GM19240 (cell line): ENCODE results near the gene FADS1.

Experiments
- DNase-seq: peaks from one replicate; pipeline ENCODE4 v3.0.0; 2011; ENCODE audit warnings: low spot score; ENCODE audit not compliant: insufficient read length

FADS1 gene

DNA sequence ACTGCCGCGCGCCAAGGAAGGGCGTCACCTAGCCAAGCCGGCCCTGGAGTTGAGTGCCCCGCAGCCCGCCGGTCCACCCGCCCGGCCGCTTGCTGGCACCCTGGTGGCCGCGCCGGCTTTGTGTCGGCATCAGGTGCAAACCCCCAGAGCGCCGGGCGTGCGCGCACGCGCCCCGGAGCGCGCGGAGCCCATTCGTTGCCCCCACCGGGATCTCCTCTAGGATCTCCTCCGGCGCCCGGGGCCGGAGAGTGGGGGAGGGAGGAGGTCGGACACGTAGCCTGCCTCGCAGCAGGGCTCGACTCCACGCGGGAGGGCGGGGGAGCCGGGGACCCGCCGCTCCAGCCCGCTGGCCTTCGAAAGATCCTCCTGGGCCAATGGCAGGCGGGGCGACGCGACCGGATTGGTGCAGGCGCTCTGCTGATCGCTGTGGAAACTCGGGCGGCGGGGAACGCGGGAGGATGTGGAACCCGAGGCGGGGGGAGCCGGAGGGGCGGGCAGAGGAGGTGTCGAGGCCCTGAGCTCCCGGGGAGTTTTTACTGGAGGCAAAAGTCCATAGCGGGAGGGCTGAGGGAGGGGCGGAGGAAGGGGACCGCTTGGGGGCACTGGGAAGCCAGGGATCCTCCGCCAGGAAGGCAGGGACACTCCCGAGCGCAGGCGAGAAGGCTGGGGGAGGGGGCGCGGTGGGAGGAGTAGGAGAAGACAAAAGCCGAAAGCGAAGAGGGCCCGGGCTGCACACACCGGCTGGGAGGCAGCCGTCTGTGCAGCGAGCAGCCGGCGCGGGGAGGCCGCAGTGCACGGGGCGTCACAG, 11.0 kb upstream of the FADS1 start, which contains the start of gene FADS2:
FADS2 (plus strand) TSS at position 730 of the 808 bp plus-strand sequence. CDS start 91 bp downstream, outside the sequence.
- DNase-seq = no peak

DNA sequence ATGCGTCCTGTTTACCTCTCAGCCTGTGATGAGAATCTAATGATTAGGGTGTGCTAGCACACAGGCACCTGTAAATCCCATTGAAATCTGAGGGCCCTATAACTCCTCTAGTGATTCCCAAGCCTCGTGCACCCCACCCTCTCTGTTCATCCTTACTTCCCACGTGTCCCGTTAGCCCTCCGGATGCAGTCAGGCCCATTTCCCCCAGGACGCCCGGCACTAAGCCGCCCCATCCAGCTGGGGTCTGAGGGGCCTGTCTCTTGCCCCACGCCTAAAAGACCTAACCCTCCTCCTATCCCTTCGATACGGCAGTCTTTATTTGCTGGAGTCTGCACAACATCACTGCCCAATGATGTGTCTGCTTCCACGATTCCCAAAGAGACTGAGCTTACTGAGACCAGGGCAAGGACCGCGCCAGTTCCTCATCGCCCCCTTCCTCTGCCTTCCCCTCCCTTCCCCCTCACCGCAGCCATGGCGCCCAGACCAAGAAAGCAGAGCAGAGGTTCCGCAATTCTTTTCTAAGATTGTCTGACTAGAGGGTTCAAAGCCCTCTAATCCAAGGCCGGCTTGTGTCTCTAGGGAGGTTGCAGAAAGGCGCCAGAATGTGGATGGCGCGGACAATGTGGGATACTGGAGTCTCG, 10.2 kb upstream of the FADS1 start:
- no peak for DNase-seq

- DNase-seq = no peak
Measured at GRCh38 chr11:61820174-61820573, 3.4 kb upstream of the FADS1 start.

- no peak for DNase-seq
Measured at GRCh38 chr11:61817471-61818202, 834 bp upstream of the FADS1 start.

DNA sequence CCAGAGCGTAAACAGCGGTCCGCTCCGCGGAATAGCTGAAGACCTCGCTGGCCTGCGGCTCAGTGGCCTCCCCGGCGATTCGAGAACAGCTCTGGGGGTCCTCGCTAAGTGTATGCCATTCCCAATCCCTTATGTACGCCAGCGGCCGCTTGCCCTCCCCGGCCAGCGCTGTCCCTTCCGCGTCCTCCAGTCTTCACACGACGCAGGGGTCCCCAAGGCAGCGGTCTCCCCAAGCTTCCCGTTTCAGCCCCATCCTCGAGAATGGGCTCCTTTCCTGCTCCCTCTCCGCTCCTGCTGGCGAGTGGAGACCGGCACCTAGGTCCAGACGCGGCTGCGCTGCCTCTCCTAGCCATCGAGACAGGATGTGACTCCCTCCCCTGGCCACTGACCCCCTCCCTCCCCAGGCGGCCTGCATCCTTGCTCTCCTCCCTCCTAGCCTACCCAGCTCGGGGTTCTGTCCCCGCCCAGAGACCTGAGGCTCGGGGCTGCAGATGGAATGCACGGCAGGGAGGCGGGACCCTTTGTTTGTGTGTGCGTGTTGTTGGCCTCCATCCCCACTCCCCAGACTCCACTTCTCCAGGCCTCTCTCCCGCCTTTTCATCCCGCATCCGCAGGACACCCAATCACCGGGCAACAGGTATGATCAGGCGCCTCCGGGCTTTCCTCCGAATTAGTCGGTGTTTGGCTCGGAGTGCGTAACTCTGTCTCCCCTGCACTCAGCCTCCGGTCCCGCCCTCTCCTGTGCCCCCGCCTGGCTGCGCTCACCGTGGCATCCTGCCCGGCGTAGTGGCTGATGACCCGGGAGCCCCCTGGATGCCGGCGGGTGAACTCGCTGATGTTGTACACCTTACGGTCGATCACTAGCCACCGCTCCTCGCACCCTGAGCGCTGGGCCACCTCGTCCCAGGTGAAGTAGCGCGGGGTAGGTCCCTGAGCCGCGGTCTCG, 740 bp downstream of the FADS1 start:
- no peak for DNase-seq

GRCh38 chr11:61814958-61815789, 1.6 kb downstream of the FADS1 start:
- DNase-seq = peak; percentile 52

DNA sequence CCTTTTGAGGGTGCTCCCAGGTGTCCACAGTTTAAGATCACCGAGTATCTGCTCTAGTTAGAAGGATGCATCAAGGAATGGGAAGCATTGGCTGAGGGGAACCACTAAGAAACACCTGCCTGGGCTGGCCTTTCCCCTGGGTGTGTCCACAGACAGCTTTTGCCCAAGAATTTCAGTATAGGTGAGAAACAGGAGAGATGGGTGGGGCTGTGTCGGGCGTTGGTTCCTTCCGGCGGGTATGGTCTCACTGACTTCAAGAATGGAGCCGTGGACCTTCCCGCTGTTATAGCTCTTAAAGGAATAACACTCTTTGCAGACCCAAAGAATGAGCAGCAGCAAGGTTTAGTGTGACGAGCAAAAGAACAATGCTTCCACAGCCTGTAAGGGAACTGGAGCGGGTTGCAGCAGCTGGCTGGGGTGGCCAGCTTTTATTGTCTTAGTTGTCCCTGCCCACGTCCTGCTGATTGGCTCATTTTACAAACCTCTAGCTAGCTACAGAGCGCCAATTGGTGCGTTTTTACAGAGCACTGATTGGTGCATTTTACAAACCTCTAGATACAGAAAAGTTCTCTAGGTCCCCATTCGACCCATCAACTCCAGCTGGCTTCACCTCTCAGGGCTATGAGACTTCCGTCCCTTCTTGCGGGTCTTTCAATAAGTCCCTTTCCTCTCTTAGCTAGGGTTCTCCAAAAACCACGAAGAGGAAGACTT, 2.4 kb downstream of the FADS1 start:
- no peak for DNase-seq

- no peak for DNase-seq
Measured at GRCh38 chr11:61812736-61813411, 3.9 kb downstream of the FADS1 start.

DNA sequence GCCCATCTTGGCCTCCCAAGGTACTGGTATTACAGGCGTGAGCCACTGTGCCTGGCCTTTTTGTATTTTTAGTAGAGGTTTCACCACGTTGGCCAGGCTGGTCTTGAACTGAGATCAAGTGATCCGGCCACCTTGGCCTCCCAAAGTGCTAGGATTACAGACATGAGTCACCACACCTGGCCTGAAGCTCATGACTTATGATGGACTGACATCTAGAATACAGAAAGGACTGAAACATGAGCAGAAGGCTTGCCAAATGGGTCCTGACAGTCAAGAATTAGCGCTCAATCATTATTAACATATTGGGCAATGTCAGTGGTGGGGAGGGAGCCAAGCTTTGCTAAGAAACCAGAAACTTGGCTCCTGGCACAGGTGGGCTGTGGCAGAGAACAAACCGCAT, 5.0 kb downstream of the FADS1 start:
- DNase-seq = no peak

GRCh38 chr11:61810671-61811175, 6.1 kb downstream of the FADS1 start:
- DNase-seq = no peak

- no peak for DNase-seq
Measured at GRCh38 chr11:61806785-61807184, 10.0 kb downstream of the FADS1 start.

DNA sequence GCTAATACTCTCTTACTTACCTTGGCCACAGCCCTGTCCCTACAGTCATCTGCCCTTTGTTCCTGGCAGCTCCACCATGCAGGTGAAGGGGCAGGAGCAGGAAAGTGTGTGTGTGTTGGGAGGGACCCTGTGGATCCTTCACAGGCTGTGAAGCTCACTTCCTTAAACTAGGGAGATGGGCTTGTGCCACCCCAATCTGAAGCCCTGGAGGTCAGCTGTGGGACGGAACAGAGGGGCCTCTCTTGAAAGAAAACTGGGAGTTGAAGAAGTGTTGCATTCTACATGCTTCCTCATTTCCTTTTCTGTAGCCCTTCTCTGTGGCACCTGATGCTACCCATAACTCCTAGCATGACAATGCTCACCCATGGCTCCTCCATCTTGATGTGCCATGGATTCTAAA, 11.7 kb downstream of the FADS1 start:
- no peak for DNase-seq

DNA sequence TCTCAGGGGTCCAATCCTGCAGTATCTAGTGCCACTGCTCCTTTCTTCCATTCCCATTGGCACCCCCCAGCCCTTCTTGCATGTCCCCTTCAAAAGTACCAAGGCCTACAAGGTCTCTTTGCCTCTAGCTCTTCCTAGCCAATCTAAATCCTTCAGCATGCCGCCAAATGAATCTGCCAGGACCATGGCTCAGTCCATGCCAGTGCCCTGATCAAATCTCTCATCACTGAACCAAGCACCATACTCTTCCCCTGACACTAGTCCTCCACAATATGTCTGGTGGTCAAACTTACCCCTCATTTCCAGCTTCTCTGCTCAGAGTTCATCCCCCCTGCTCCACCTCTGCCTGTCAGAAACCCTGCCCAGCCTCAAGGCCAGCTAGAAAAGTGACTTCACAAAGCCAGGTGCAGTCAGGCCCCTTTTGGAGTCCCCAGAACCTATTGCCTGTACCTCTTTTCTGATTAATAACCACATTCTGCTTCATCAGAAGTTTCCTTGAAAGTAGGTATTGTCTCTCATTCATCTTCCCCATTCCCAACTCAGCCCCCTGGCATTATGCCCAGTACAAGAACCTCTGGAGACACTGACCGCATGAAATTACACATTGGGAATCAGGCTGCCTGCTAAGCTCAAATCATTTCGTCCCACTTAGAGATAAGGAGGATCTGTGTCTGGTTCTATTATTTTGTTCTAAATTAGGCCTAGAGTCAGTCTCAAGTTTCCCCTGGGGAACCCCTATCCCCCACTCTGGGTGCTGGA, 12.7 kb downstream of the FADS1 start:
- no peak for DNase-seq

- DNase-seq = no peak
Measured at GRCh38 chr11:61802605-61803004, 14.2 kb downstream of the FADS1 start.

GRCh38 chr11:61800331-61801281, 16.2 kb downstream of the FADS1 start:
- no peak for DNase-seq

- no peak for DNase-seq
Measured at GRCh38 chr11:61799665-61800284, 17.0 kb downstream of the FADS1 start.
